Suprapubic skin (tissue), 4 donors: ENCODE measurements around the gene DTNB. TPM values are rescaled to one million over a fixed set of nuclear protein-coding genes. Genes with fewer than 3 reads are reported as not detected.
A peak's percentile ranks its signal among the peaks of the same experiment; 100 is the strongest.

Source experiments
- DNase-seq, 2 donors: peaks; one replicate each; pipeline ENCODE4 v3.0.0-alpha.2; 2019; ENCODE audit warnings: low spot score in 2 of 2
- H3K27ac ChIP-seq: fragments of 200-600 bp; sonication (generic); one replicate; pipeline ENCODE4 v1.5.1; 2019
- H3K27me3 ChIP-seq: fragments of 200-600 bp; sonication (generic); one replicate; pipeline ENCODE4 v1.5.1; 2019
- H3K36me3 ChIP-seq: fragments of 200-600 bp; sonication (generic); one replicate; pipeline ENCODE4 v1.5.1; 2019
- H3K4me1 ChIP-seq: fragments of 200-600 bp; sonication (generic); one replicate; pipeline ENCODE4 v1.5.1; 2019
- H3K4me3 ChIP-seq: fragments of 200-600 bp; sonication (generic); one replicate; pipeline ENCODE4 v1.5.1; 2019; ENCODE audit warnings: mild to moderate bottlenecking
- H3K9me3 ChIP-seq: fragments of 200-600 bp; sonication (generic); one replicate; pipeline ENCODE4 v1.5.1; 2019
- CTCF ChIP-seq, 2 donors: fragments of 200-600 bp in 1 of 2; fragments of 450-650 bp in 1 of 2; sonication (generic) in 1 of 2; IDR thresholded peaks; one replicate each; pipeline ENCODE4 v1.5.1; 2016 to 2019; ENCODE audit warnings: antibody characterized with exemption in 2 of 2, mild to moderate bottlenecking in 1 of 2, moderate library complexity in 1 of 2
- EP300 ChIP-seq: sonication (generic); formaldehyde crosslinking; IDR thresholded peaks from one replicate; pipeline ENCODE4 v1.6.1; 2017; ENCODE audit warnings: antibody characterized with exemption
- POLR2A ChIP-seq, 2 donors: fragments of 450-650 bp; IDR thresholded peaks; one replicate each; pipeline ENCODE4 v1.6.1; 2017; ENCODE audit warnings: antibody characterized with exemption in 2 of 2, mild to moderate bottlenecking in 2 of 2, moderate library complexity in 2 of 2
- POLR2AphosphoS5 ChIP-seq, 3 donors: sonication (generic); formaldehyde crosslinking; IDR thresholded peaks; one replicate each; pipeline ENCODE4 v1.6.1; 2017; ENCODE audit warnings: antibody characterized with exemption in 3 of 3
- WGBS: methylation state at CpG from one replicate; pipeline ENCODE4 v1.1.5; 2018; 5-methylcytosine and 5-hydroxymethylcytosine counted together
- total RNA-seq, 4 donors: library from RNA; depleted of rRNA; stranded (reverse); fragments of >200 nt; gene quantifications; one replicate each; pipeline ENCODE4 v1.1.0, GENCODE V29; 2016

Gene DTNB
- total RNA-seq, 4 donors from 2014 or later: 11.8 to 40.1 (median 24.1) TPM

- H3K27ac ChIP-seq: no peak overlapping the region
- peak in 1 of 2 donors; percentile 64 for DNase-seq
- H3K36me3 ChIP-seq: no peaks in the 10 kb centered on the region
- no peaks in the 10 kb centered on the region for H3K9me3 ChIP-seq
- peaks cover 36% of the 10 kb centered on the region for H3K4me1 ChIP-seq
- H3K27me3 ChIP-seq: no peaks in the 10 kb centered on the region
- no peak overlapping the region for H3K4me3 ChIP-seq
- TF ChIP-seq POLR2A (IDR thresholded peaks at IDR 0.05) (no peak), POLR2AphosphoS5 (IDR thresholded peaks at IDR 0.05) (no peak), EP300 (no peak), CTCF (IDR thresholded peaks at IDR 0.05) (no peak)
- 84% methylated on average over 13 of the region's 20 CpGs for WGBS
Measured at GRCh38 chr2:25373269-25373981, 300.0 kb downstream of the DTNB start.

GRCh38 chr2:25372405-25373268 lies 300.7 kb downstream of the DTNB start:
- Histone ChIP-seq H3K4me1 (peaks cover 29% of the 10 kb centered on the region), H3K27ac (no peak overlapping the region), H3K36me3 (no peaks in the 10 kb centered on the region), H3K27me3 (no peaks in the 10 kb centered on the region), H3K4me3 (no peak overlapping the region), H3K9me3 (no peaks in the 10 kb centered on the region)
- TF ChIP-seq POLR2AphosphoS5 (IDR thresholded peaks at IDR 0.05) (no peak), EP300 (no peak), POLR2A (IDR thresholded peaks at IDR 0.05) (no peak), CTCF (IDR thresholded peaks at IDR 0.05) (no peak)
- 58% methylated on average over 25 of the region's 25 CpGs for WGBS
- DNase-seq: no peak

GRCh38 chr2:25371253-25372241 lies 301.8 kb downstream of the DTNB start:
- no peaks in the 10 kb centered on the region for H3K36me3 ChIP-seq
- H3K27me3 ChIP-seq: no peaks in the 10 kb centered on the region
- no peak overlapping the region for H3K27ac ChIP-seq
- no peak for TF ChIP-seq POLR2AphosphoS5 (IDR thresholded peaks at IDR 0.05)
- no peak for TF ChIP-seq CTCF (IDR thresholded peaks at IDR 0.05)
- no peak for DNase-seq
- WGBS: 92% methylated on average over 27 of the region's 27 CpGs
- H3K9me3 ChIP-seq: no peaks in the 10 kb centered on the region
- H3K4me1 ChIP-seq: peaks cover 18% of the 10 kb centered on the region
- no peak overlapping the region for H3K4me3 ChIP-seq

- peak in 1 of 2 donors; percentile 32 for DNase-seq
- no peaks in the 10 kb centered on the region for H3K9me3 ChIP-seq
- no peak overlapping the region for H3K4me3 ChIP-seq
- no peaks in the 10 kb centered on the region for H3K27me3 ChIP-seq
- peaks cover 18% of the 10 kb centered on the region for H3K4me1 ChIP-seq
- H3K27ac ChIP-seq: no peak overlapping the region
- H3K36me3 ChIP-seq: no peaks in the 10 kb centered on the region
- 80% methylated on average over 5 of the region's 5 CpGs for WGBS
- TF ChIP-seq POLR2AphosphoS5 (IDR thresholded peaks at IDR 0.05): no peak
- no peak for TF ChIP-seq CTCF (IDR thresholded peaks at IDR 0.05)
- TF ChIP-seq EP300: no peak
- TF ChIP-seq POLR2A (IDR thresholded peaks at IDR 0.05): no peak
Measured at GRCh38 chr2:25369876-25370275, 303.5 kb downstream of the DTNB start.
